ENCODE results near the gene DCLRE1C.
"Not testable (repeated sequence)": the region's sequence is repeated elsewhere in the genome, so short reads cannot be mapped to it uniquely, and the experiment has no call there.

The DCLRE1C gene

DNA sequence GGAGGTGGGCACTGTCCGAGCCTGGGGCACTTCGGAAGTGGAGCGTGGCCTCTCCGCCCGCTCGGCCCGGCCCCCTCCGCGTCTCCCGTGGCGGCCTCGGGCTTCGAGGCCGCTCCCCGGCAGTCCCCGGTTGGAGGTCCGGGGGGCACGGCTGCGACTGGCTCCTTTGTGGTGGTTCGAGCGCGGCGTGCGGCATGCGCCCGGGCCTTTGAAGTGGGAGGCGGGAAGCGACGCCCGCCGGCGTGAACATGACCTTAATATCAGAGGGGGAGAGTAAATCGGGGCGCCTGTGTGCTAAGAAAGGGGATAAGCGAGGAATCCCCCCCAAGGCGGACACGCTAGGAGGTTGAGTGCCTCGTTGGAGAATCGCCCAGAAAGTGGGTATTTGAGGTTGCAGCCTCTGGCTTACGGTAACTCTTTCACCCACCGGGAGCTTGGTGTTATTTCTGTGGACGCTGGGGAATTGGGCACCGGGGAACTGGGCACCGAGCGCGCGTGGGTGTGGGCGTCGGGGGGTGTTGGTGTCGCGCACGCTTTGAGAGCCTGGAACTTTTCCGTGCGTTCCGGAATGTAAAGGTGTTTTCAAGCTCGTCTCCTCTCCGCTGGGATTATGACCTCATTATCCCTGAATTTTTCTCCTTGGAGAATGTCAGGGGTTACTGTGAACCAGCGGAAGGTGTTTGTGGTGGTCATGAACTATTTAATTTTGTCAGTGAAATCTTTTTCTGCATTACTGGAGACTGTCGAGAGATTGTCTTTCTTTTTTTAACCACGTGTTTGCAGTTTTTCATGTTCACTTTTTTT, 74.6 kb downstream of the DCLRE1C start:
- DNase-seq, result peak; percentile 62

DNA sequence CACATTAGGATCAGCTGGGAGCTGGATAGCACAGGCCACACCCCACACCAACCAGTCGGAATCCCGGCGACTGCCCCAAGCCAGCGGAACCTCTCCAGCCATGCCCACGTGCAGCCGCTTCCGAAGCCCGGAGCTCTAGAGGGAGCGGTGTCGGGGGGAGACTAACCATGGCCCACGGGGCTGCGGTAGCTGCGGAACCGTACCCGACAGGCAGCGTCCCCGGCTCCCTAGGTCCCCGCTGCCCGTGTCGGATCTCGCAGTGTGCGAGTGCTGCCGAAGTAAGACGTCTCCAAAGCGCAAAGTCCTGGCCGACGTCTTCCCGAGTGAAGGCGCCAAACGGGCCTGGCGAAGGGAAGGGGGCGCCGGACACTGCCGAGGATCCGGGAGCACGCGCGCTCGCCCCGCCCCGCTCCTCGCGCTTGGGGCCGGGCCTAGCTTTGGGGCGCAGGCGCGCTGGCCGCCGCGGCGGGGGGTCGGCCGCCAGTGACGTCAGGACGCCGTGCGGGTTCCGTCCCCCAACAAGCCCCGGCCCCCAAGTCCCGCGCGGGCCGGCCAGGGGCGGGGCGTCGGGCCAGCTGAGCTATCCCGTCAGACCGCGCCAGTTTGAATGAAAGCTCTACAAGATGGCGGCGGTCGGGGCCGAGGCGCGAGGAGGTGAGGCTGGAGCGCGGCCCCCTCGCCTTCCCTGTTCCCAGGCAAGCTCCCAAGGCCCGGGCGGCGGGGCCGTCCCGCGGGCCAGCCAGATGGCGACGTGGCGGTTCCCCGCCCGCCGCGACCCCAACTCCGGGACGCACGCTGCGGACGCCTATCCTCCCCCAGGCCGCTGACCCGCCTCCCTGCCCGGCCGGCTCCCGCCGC, 75.4 kb downstream of the DCLRE1C start, which contains the start of gene SUV39H2:
Gene SUV39H2 (plus strand): TSS at position 601 of the 858 bp plus-strand sequence. CDS start 23 bp downstream, at position 624.
- peak; percentile 96 for DNase-seq

DNA sequence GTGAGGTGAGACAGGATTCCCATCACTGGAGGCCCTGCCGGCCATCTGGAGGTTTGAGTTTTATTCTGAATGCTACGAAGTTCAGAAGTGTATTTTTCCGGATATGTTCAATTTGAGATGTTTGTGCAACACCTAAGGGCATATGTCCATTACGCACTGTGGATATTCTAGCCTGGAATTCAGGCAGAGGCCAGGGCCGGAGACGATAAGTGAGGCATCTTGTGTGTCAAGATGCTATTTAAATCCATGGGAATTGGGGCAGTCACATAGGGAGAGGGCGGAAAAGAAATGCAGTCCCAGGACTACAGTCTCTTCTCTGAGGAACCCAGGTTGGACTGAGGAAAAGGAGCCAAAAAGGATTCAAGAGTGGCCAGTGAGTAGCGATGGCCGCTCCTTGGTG, 77.1 kb downstream of the DCLRE1C start:
- no peak for DNase-seq

DNA sequence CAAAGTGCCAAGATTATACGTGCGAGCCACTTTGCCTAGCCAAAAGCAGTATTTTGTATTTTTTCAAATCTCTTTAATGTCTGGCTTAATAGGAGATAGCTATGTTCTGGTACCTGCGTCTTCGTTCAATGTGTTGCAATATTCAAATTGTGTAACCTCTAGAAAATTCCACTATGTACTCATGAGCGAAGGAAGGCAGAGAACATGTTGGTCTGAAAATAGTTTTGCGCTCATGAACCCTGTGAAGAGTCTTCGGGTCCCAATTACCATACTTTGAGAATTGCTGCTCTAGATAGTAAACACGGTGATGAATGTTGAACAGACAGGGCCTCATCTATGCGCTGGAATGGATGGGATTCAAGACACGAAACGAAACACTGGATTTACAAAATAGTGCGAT, 78.0 kb downstream of the DCLRE1C start:
- no peak for DNase-seq

DNA sequence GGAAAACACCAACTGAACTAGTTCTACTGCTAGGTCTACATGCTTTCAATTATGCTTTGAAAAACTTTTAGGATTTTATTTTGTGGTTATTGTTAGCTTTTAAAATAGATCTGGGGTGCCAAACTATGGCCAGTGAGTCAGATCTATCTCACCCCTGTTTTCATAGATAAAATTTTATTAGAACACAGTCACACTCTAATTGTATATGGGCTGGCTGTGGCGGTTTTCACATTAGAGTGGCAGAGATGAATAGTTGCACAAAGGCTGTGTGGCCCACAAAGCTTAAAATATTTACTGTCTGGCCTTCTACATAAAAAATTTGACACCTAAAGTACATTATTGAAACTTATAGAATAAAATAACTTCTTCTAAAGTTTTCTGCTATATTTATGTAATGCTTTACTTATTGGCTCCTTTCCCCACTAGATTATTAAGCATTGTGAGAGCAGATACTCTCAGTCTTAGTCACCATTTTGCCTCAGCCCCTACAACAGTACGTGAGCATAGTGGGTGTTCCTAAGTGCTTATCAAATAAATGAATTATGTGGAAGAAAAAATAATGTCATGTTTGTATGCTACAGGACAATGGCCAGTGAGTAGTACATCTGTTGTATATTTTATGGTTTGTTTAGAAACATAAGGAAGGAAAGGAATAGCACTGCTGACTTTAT, 80.7 kb downstream of the DCLRE1C start:
- no peak for DNase-seq

DNA sequence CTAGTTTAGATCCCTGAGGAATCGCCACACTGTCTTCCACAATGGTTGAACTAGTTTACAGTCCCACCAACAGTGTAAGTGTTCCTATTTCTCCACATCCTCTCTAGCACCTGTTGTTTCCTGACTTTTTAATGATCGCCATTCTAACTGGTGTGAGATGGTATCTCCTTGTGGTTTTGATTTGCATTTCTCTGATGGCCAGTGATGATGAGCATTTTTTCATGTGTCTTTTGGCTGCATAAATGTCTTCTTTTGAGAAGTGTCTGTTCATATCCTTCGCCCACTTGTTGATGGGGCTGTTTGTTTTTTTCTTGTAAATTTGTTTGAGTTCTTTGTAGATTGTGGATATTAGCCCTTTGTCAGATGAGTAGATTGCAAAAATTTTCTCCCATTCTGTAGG, 89.0 kb downstream of the DCLRE1C start:
- not testable (repeated sequence) for DNase-seq

DNA sequence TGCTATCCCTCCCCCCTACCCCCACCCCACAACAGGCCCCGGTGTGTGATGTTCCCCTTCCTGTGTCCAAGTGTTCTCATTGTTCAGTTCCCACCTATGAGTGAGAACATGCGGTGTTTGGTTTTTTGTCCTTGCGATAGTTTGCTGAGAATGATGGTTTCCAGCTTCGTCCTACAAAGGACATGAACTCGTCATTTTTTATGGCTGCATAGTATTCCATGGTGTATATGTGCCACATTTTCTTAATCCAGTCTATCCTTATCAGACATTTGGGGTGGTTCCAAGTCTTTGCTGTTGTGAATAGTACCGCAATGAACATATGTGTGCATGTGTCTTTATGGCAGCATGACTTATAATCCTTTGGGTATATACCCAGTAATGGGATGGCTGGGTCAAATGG, 89.4 kb downstream of the DCLRE1C start:
- not testable (repeated sequence) for DNase-seq

DNA sequence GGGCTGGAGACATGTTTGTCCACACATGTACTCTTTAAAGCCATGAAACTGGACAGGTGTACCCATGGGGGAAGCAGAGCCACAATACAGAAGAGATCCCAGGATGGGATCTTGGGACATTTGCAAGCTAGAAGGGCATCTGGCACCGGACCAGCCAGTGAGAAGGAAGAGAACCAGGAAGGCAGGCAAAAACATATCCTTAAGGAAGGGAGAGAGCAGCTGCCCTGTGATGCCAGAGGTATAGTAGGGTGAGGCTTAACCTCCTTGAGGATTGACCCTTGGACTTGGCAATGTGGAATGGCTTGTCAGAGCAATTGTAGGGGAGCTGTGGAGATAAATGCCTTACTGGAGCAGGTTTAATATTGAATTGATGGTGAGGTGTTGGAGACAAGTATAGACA, 93.1 kb downstream of the DCLRE1C start:
- DNase-seq, result no peak

DNA sequence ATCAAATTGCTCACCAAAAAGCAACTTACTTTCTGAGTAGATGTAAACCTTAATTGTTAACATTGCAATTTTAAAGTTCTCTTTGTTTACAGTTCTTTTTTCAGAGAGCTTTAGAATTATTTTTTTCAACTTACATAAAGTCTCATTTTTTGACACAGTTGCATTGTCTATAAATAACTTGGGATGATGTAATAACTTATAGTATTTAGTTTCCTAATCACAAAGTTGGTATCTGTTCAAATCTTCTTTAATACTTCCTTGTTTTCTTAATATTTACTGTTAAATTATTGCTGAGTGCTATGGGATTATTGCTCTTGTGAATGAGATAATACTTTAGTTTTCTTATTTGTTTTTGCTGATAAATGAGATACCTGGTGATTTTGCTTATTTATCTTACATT, 94.1 kb downstream of the DCLRE1C start:
- no peak for DNase-seq

DNA sequence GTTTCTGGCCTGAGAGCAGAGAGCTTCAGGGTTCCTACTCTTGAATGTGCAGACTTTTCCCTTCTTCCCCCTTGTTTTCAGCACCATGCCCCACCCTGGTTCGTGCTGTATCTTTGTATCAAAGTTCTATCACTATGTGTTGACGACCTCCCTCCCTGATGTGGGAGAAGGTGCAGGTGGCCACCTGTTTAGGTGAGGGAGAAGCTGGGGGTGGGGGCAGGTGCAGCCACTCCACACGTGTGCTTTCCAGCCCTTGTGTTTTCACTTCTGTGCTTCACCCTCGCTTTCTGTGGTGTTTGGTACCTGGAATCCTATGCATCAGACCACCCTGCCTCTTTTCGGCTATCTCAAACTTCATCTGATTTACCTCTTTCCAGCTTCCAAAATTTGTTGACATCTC, 94.9 kb downstream of the DCLRE1C start:
- DNase-seq, result no peak

DNA sequence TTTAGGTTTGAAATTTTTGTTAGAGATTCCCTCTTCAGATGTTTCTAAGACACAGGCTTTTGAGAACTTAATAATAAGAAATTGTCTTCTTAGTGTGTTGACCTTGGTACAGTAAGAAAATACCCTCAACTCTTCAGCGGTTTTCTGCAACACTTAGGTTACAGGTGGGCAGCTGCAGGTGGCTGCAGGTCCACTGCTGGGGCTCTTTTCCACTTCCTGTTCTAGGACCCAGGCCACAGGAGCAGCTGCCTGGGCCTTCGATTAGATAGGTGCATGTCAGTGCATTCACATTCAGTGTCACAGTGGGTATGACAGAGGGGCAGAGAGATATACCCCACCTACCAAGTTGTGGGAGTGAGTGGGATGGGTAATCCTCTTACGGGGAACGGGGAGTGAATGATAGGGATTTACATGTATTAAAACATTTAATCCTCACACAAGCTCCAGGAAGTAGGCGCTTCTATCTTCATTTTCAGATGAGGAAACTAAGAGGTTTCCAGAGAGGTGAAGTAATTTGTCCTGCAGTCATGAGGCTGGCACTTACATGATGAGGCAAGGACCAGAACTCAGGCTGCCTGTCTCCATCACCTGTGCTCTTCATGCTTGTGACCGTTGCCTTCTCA, 95.4 kb downstream of the DCLRE1C start:
- DNase-seq, result no peak

DNA sequence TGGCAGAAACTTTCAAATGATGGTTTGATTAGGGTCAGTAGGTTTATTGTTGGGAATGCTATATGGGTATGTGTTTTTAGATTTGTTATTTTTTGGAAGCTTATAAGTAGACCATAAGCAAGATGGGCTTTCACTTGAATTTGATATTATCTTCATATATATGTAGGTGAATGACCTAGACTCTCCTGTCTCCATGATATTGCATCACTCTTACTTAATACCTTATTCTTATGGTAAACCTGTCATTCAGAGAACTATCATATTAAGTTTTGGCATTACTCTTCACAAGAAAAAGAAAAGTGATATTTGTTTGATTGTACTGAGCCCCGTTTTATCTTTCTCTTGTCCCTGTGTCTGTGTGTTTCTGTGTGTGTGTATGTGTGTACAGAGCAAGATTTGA, 98.4 kb downstream of the DCLRE1C start:
- DNase-seq, result no peak

DNA sequence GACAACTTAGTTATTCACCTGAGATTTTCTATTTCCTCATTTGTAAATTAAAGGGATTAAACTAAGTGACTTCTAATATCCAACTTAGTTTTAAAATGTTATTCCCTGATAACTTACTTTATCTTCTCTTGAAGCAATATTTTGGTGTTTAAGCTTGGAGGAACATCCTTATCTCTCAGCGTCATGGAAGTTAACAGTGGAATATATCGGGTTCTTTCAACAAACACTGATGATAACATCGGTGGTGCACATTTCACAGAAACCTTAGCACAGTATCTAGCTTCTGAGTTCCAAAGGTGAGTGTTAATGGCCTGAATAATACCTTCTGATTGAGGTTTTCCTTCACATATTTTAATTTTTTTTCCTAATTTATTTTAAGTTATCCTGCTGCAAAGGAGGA, 101.7 kb downstream of the DCLRE1C start:
- DNase-seq, result no peak
